Ishikawa (cell line): ENCODE data around the gene IL19.

Experiments
- CEBPB ChIP-seq: IDR thresholded peaks from 2 replicates; pipeline ENCODE4 v1.6.1; 2012
- CREB1 ChIP-seq: IDR thresholded peaks from 2 replicates; pipeline ENCODE4 v1.6.1; 2012; ENCODE audit warnings: low read depth
- EGR1 ChIP-seq: IDR thresholded peaks from 2 replicates; pipeline ENCODE4 v1.6.1; 2012
- EP300 ChIP-seq: IDR thresholded peaks from 2 replicates; pipeline ENCODE4 v1.6.1; 2012; ENCODE audit warnings: borderline replicate concordance
- NFIC ChIP-seq: IDR thresholded peaks from 2 replicates; pipeline ENCODE4 v1.6.1; 2012
- RAD21 ChIP-seq: IDR thresholded peaks from 2 replicates; pipeline ENCODE4 v1.6.1; 2012; ENCODE audit warnings: low read depth
- TAF1 ChIP-seq: IDR thresholded peaks from 2 replicates; pipeline ENCODE4 v1.6.1; 2012; ENCODE audit warnings: low read depth, mild to moderate bottlenecking
- TCF12 ChIP-seq: IDR thresholded peaks from 2 replicates; pipeline ENCODE4 v1.6.1; 2012; ENCODE audit warnings: low read depth
- TEAD4 ChIP-seq: IDR thresholded peaks from 2 replicates; pipeline ENCODE4 v1.6.1; 2012
- YY1 ChIP-seq: IDR thresholded peaks from 2 replicates; pipeline ENCODE4 v1.6.1; 2012; ENCODE audit warnings: low read depth
- ZBTB7A ChIP-seq: IDR thresholded peaks from 2 replicates; pipeline ENCODE4 v1.6.1; 2012; ENCODE audit warnings: low read depth
- TF ChIP-seq, protein P1 (sequence below): IDR thresholded peaks from 2 replicates; pipeline ENCODE4 v1.6.1; 2012
- TF ChIP-seq, protein P2 (sequence below): IDR thresholded peaks from 2 replicates; pipeline ENCODE4 v1.6.1; 2012; ENCODE audit warnings: low read depth, mild to moderate bottlenecking
- TF ChIP-seq, protein P3 (sequence below): IDR thresholded peaks from 2 replicates; pipeline ENCODE4 v1.6.1; 2012

The IL19 gene

DNA sequence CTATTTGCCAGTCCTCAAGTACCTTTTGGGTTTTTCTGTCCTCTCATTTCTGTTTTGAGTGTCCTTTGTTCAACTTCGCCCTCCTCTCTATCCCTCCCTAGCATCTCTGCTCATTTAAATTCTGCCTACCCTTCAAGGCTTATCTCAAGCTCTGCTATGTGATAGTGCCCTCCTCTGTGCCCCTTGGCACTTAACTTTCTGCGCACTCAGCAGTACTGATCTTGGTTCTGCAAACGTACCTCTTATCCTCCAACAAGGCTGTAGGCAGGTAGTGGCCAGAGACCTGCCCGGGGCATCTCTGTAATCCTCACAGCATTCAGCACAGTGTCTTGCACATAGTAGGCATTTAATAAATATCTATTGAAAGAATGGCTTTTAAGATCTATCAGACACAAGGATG lies 89.6 kb downstream of the IL19 start:
- TF ChIP-seq YY1 (no peak), TCF12 (no peak), TAF1 (no peak), ZBTB7A (no peak)
- TF ChIP-seq, protein P1, sequence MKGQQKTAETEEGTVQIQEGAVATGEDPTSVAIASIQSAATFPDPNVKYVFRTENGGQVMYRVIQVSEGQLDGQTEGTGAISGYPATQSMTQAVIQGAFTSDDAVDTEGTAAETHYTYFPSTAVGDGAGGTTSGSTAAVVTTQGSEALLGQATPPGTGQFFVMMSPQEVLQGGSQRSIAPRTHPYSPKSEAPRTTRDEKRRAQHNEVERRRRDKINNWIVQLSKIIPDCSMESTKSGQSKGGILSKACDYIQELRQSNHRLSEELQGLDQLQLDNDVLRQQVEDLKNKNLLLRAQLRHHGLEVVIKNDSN: no peak
- TF ChIP-seq, protein P2, sequence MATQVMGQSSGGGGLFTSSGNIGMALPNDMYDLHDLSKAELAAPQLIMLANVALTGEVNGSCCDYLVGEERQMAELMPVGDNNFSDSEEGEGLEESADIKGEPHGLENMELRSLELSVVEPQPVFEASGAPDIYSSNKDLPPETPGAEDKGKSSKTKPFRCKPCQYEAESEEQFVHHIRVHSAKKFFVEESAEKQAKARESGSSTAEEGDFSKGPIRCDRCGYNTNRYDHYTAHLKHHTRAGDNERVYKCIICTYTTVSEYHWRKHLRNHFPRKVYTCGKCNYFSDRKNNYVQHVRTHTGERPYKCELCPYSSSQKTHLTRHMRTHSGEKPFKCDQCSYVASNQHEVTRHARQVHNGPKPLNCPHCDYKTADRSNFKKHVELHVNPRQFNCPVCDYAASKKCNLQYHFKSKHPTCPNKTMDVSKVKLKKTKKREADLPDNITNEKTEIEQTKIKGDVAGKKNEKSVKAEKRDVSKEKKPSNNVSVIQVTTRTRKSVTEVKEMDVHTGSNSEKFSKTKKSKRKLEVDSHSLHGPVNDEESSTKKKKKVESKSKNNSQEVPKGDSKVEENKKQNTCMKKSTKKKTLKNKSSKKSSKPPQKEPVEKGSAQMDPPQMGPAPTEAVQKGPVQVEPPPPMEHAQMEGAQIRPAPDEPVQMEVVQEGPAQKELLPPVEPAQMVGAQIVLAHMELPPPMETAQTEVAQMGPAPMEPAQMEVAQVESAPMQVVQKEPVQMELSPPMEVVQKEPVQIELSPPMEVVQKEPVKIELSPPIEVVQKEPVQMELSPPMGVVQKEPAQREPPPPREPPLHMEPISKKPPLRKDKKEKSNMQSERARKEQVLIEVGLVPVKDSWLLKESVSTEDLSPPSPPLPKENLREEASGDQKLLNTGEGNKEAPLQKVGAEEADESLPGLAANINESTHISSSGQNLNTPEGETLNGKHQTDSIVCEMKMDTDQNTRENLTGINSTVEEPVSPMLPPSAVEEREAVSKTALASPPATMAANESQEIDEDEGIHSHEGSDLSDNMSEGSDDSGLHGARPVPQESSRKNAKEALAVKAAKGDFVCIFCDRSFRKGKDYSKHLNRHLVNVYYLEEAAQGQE: no peak

DNA sequence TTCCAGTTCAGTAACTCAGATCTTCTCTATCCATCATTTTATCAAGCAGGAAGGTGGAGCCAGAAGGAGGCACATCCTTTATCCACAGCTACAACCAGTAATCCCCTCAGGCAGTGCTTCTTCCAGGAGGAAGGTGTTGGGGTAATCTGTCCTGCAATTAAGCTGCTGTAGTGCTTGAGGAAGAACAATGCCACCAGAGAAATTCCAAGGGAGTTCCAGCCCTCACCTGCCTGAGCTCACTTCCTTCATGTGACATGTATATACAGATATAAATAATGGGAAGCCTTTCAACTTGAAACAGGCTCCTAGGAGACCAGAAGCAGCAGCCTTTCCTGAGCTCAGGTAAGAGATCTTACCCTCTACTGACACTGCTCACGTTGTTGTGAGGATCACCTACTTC lies 92.7 kb downstream of the IL19 start:
- TF ChIP-seq TEAD4: no peak
- no peak for TF ChIP-seq TCF12
- no peak for TF ChIP-seq ZBTB7A
- no peak for TF ChIP-seq CREB1
- no peak for TF ChIP-seq YY1
- TF ChIP-seq, protein P3, sequence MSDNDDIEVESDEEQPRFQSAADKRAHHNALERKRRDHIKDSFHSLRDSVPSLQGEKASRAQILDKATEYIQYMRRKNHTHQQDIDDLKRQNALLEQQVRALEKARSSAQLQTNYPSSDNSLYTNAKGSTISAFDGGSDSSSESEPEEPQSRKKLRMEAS: no peak
- TF ChIP-seq, protein P1: no peak
- no peak for TF ChIP-seq RAD21
- TF ChIP-seq EGR1: no peak
- TF ChIP-seq, protein P2: no peak

DNA sequence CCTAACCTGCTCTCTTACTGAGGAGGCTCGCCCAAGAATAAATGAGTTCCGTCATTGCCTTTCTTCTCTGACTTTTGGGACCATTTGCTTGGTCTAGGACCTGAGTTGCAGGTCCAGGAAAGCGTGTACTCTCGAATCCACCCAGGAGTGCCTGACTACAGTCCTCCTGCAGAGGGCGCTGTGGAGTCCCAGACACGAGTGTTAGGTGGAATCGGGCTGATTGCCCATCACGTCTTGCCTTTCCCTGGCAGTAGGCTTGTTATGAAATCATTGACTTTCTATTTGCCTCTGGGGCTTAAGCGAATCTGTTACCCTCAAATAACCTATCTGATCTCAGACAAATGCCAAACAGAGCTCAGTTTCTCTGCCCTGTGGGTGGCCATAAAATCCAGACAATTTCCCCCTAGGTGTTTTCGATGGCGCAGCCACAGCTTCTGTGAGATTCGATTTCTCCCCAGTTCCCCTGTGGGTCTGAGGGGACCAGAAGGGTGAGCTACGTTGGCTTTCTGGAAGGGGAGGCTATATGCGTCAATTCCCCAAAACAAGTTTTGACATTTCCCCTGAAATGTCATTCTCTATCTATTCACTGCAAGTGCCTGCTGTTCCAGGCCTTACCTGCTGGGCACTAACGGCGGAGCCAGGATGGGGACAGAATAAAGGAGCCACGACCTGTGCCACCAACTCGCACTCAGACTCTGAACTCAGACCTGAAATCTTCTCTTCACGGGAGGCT lies 94.5 kb downstream of the IL19 start, which contains the start of gene IL20:
Gene IL20, plus strand, starts transcription at position 685 of the 733 bp plus-strand sequence. CDS start 230 bp downstream, outside the sequence.
- TF ChIP-seq YY1 (no peak), RAD21 (peak; percentile 65), EGR1 (no peak)
- TF ChIP-seq, protein P3: 0 out of 2 replicates have a peak, but pooled peaks have one; percentile 20

DNA sequence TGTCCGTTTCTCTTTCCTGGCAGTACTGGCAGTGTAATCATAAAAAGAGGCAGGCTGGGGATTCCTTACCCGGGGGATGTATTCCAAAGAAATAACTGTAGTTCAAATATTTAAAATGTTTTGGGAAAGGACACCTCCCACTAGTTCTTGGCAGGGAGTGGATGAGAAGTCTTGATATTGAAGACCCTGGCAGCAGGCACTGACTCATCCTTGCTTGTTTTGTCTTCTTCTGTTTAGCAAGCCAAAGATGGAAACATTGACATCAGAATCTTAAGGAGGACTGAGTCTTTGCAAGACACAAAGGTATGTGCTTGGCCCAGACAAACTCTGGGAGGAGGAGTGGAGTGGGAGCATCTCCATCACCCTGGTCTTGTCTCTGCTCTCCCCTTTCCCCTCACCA lies 95.5 kb downstream of the IL19 start:
- TF ChIP-seq, protein P2: no peak
- TF ChIP-seq CEBPB (no peak), TEAD4 (no peak), CREB1 (no peak), YY1 (no peak), TCF12 (no peak)

DNA sequence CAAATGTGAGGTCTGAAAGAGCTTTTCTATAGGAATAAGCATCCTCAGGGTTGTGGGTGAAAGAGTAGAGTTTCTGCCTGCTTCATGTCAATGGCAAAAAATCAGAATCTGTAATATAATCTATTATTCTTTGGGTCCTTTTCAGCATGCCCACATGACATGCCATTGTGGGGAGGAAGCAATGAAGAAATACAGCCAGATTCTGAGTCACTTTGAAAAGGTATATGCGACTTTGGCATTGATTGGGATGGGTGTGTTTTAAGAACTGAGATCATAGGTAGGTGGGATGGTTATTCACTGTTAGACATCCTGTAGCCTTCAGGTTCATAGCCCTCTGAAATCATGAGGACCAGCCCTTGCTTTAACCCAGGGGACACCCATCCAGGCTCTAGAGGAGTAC lies 96.7 kb downstream of the IL19 start:
- TF ChIP-seq YY1 (no peak), NFIC (no peak), EP300 (no peak), TEAD4 (no peak), RAD21 (no peak), ZBTB7A (no peak)
- TF ChIP-seq, protein P2: no peak
